GM12878 (cell line): ENCODE data around the gene KCNIP2. TPM values are rescaled to one million over a fixed set of nuclear protein-coding genes. Genes with fewer than 3 reads are reported as not detected.

Source experiments
- PAX8 ChIP-seq: fragments of 450-650 bp; IDR thresholded peaks from 2 replicates; pipeline ENCODE4 v1.6.1; 2017; ENCODE audit warnings: mild to moderate bottlenecking, moderate library complexity
- polyA plus RNA-seq, 11 experiments: library from polyadenylated mRNA; depleted of rRNA in 4 of 11; unstranded in 6 of 11; stranded (reverse) in 5 of 11; fragments of >200 nt; fragmentation: Nextera tagmentation in 4 of 11; fragmentation: Illumina TruSeq in 1 of 11; extraction: Ambion mirVana in 4 of 11; extraction: Trizol in 1 of 11; gene quantifications; 1 replicate in 1 of 11; 2 replicates in 10 of 11; pipeline versions ENCODE4 v1.2.1 to v1.2.3, GENCODE V29; 2011 to 2016; ENCODE audit warnings: inconsistent platforms in 2 of 11, missing spikeins in 2 of 11, low read depth in 1 of 11
- total RNA-seq, 4 experiments: library from RNA; depleted of rRNA in 3 of 4; stranded (reverse); fragments of >200 nt in 3 of 4; fragmentation: Illumina TruSeq in 1 of 4; extraction: Trizol in 1 of 4; gene quantifications; 2 replicates each; pipeline versions ENCODE4 v1.2.1 to v1.2.3, GENCODE V29; 2013 to 2021
- TF ChIP-seq, protein P1 (sequence below): IDR thresholded peaks from 2 replicates; pipeline ENCODE4 v1.6.1; 2012; ENCODE audit warnings: improper control_type of control experiment, low read depth, low read length; ENCODE audit not compliant: insufficient replicate concordance

Gene KCNIP2
- total and polyA plus RNA-seq, 10 of the 15 experiments (the other 5 are each of a cell fraction or from before 2014, with no cell fraction given), result 0.46 to 4.3 (median 1.7) TPM

DNA sequence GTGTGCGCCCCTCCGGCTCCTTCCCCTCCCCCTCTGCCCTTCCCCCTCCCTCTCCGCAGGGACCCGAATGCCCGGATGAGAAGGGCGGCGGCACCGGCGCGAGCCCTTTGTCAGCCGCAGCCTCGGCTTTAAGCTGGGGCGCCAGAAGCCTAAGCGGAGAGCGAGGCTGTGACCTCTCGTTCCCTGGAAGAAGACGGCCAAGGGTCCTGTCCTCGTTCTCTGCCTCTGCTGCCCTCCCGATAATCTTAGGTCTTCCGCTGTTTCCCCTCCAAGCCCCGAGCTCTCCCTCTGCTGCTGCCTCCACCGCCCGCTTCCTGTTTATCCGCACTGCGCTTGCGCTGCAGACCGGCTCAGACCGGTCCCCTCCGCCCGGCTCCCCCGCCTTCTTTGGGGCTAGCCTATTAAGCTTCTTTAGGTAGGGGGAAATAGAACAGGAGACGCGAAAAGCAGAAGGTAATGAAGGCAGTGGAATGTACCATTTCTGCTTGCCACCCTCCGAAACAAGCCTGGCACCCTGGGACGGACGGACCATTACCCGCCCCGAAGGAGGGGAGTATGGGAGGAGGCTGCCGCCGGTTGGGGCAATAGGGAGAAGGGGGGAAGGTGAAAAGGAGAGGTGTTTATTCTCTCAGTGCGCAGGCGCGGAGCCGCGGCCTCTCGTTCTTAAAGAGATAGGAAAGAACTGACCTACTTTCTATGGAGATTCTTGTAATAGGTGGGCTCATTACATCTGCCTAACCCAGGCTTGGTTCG, 25.3 kb downstream of the KCNIP2 start, which contains the start of gene OGA (continued):
- no peak for TF ChIP-seq PAX8
- TF ChIP-seq, protein P1, sequence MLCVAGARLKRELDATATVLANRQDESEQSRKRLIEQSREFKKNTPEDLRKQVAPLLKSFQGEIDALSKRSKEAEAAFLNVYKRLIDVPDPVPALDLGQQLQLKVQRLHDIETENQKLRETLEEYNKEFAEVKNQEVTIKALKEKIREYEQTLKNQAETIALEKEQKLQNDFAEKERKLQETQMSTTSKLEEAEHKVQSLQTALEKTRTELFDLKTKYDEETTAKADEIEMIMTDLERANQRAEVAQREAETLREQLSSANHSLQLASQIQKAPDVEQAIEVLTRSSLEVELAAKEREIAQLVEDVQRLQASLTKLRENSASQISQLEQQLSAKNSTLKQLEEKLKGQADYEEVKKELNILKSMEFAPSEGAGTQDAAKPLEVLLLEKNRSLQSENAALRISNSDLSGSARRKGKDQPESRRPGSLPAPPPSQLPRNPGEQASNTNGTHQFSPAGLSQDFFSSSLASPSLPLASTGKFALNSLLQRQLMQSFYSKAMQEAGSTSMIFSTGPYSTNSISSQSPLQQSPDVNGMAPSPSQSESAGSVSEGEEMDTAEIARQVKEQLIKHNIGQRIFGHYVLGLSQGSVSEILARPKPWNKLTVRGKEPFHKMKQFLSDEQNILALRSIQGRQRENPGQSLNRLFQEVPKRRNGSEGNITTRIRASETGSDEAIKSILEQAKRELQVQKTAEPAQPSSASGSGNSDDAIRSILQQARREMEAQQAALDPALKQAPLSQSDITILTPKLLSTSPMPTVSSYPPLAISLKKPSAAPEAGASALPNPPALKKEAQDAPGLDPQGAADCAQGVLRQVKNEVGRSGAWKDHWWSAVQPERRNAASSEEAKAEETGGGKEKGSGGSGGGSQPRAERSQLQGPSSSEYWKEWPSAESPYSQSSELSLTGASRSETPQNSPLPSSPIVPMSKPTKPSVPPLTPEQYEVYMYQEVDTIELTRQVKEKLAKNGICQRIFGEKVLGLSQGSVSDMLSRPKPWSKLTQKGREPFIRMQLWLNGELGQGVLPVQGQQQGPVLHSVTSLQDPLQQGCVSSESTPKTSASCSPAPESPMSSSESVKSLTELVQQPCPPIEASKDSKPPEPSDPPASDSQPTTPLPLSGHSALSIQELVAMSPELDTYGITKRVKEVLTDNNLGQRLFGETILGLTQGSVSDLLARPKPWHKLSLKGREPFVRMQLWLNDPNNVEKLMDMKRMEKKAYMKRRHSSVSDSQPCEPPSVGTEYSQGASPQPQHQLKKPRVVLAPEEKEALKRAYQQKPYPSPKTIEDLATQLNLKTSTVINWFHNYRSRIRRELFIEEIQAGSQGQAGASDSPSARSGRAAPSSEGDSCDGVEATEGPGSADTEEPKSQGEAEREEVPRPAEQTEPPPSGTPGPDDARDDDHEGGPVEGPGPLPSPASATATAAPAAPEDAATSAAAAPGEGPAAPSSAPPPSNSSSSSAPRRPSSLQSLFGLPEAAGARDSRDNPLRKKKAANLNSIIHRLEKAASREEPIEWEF, result no peak
- TF ChIP-seq, all 136 proteins: peak for 67
